Activated naive CD4-positive, alpha-beta T cell treated with anti-CD3 and anti-CD28 coated beads for 36 hours (primary cell): ENCODE results near the gene SDK2. TPM values are rescaled to one million over a fixed set of nuclear protein-coding genes. Genes with fewer than 3 reads are reported as not detected.
"Not testable (repeated sequence)": the region's sequence is repeated elsewhere in the genome, so short reads cannot be mapped to it uniquely, and the experiment has no call there.

Experiments
- CTCF ChIA-PET: fragments of 350-600 bp; sonication (Branson Sonifier 250); formaldehyde crosslinking; loops from one replicate; lab custom pipeline; 2021; ENCODE audit warnings: antibody characterized with exemption; lab: Charles Lee
- DNase-seq: peaks from one replicate; pipeline ENCODE4 v3.0.0-alpha.2; 2020
- H3K27ac Mint-ChIP-seq: one replicate; pipeline ENCODE4 v1.8.0; 2021; ENCODE audit warnings: mild to moderate bottlenecking, mixed read lengths
- H3K27me3 Mint-ChIP-seq: one replicate; pipeline ENCODE4 v1.8.0; 2021; ENCODE audit warnings: low read depth, mixed read lengths
- H3K36me3 Mint-ChIP-seq: one replicate; pipeline ENCODE4 v1.8.0; 2021; ENCODE audit warnings: low read depth, mixed read lengths
- H3K4me1 Mint-ChIP-seq: one replicate; pipeline ENCODE4 v1.8.0; 2021; ENCODE audit warnings: low read depth, mixed read lengths
- H3K4me3 Mint-ChIP-seq: one replicate; pipeline ENCODE4 v1.8.0; 2021; ENCODE audit warnings: mild to moderate bottlenecking, moderate library complexity, mixed read lengths
- H3K9me3 Mint-ChIP-seq: one replicate; pipeline ENCODE4 v1.8.0; 2021; ENCODE audit warnings: mixed read lengths
- intact Hi-C: fragments of 100-400 bp; cut with micrococcal nuclease; formaldehyde crosslinking; loops from one replicate; pipeline ENCODE4 v1.15.1; 2023
- total RNA-seq, 2 experiments: library from RNA; stranded (reverse); gene quantifications; one replicate each; pipeline ENCODE4 v1.2.3, GENCODE V29; 2021

SDK2 gene
- total RNA-seq, 2 experiments from 2014 or later, result 0.27 to 0.50 TPM

GRCh38 chr17:73465130-73465952 is 178.9 kb downstream of the SDK2 start:
- Mint-ChIP-seq H3K27ac (no peak overlapping the region), H3K27me3 (no peaks in the 10 kb centered on the region), H3K4me3 (no peak overlapping the region), H3K9me3 (no peaks in the 10 kb centered on the region), H3K4me1 (peaks cover 2% of the 10 kb centered on the region), H3K36me3 (no peaks in the 10 kb centered on the region)
- intact Hi-C loops, result no loop called here
- CTCF ChIA-PET, result no interaction called here
- DNase-seq, result no peak

- intact Hi-C loops, result no loop called here
- H3K4me3 Mint-ChIP-seq, result no peak overlapping the region
- no peak for DNase-seq
- H3K4me1 Mint-ChIP-seq, result peaks cover 2% of the 10 kb centered on the region
- CTCF ChIA-PET, result interaction anchor here (0.8 kb wide), 1 partner anchor 30 kb away, joined by 3 read pairs; no protein-coding TSS in a partner anchor
- no peaks in the 10 kb centered on the region for H3K9me3 Mint-ChIP-seq
- H3K36me3 Mint-ChIP-seq, result no peaks in the 10 kb centered on the region
- H3K27ac Mint-ChIP-seq, result no peak overlapping the region
- H3K27me3 Mint-ChIP-seq, result no peaks in the 10 kb centered on the region
Observed at GRCh38 chr17:73464447-73464846, 179.8 kb downstream of the SDK2 start.

- Mint-ChIP-seq H3K9me3 (no peaks in the 10 kb centered on the region), H3K4me3 (no peak overlapping the region), H3K4me1 (peaks cover 2% of the 10 kb centered on the region), H3K27me3 (peaks cover 2% of the 10 kb centered on the region), H3K36me3 (no peaks in the 10 kb centered on the region), H3K27ac (no peak overlapping the region)
- no peak for DNase-seq
- CTCF ChIA-PET, result interaction anchor here (0.8 kb wide), 1 partner anchor 30 kb away, joined by 3 read pairs; no protein-coding TSS in a partner anchor
- intact Hi-C loops, result no loop called here
Observed at GRCh38 chr17:73463821-73464220, 180.4 kb downstream of the SDK2 start.

GRCh38 chr17:73462823-73463222 is 181.4 kb downstream of the SDK2 start:
- peaks cover 2% of the 10 kb centered on the region for H3K4me1 Mint-ChIP-seq
- CTCF ChIA-PET, result no interaction called here
- H3K27me3 Mint-ChIP-seq, result peaks cover 2% of the 10 kb centered on the region
- intact Hi-C loops, result no loop called here
- H3K36me3 Mint-ChIP-seq, result no peaks in the 10 kb centered on the region
- DNase-seq, result no peak
- H3K9me3 Mint-ChIP-seq, result no peaks in the 10 kb centered on the region
- no peak overlapping the region for H3K27ac Mint-ChIP-seq
- no peak overlapping the region for H3K4me3 Mint-ChIP-seq

- no peak overlapping the region for H3K27ac Mint-ChIP-seq
Observed at GRCh38 chr17:73459980-73460379, 184.3 kb downstream of the SDK2 start.

GRCh38 chr17:73455767-73456166 is 188.5 kb downstream of the SDK2 start:
- no peaks in the 10 kb centered on the region for H3K4me1 Mint-ChIP-seq
- H3K9me3 Mint-ChIP-seq, result peaks cover 4% of the 10 kb centered on the region
- H3K36me3 Mint-ChIP-seq, result no peaks in the 10 kb centered on the region
- CTCF ChIA-PET, result no interaction called here
- H3K27ac Mint-ChIP-seq, result no peak overlapping the region
- intact Hi-C loops, result no loop called here
- peaks cover 2% of the 10 kb centered on the region for H3K27me3 Mint-ChIP-seq
- H3K4me3 Mint-ChIP-seq, result no peak overlapping the region
- no peak for DNase-seq

More at GRCh38 chr17:73459980-73460379, 184.3 kb downstream of the SDK2 start:
- H3K4me1 Mint-ChIP-seq, result peaks cover 2% of the 10 kb centered on the region
- DNase-seq, result no peak
- H3K4me3 Mint-ChIP-seq, result no peak overlapping the region
- CTCF ChIA-PET, result no interaction called here
- H3K36me3 Mint-ChIP-seq, result no peaks in the 10 kb centered on the region
- no peaks in the 10 kb centered on the region for H3K9me3 Mint-ChIP-seq
- peaks cover 2% of the 10 kb centered on the region for H3K27me3 Mint-ChIP-seq
- intact Hi-C loops, result no loop called here

- no peak for DNase-seq
- intact Hi-C loops, result no loop called here
- Mint-ChIP-seq H3K27me3 (peaks cover 2% of the 10 kb centered on the region), H3K36me3 (no peaks in the 10 kb centered on the region), H3K9me3 (peaks cover 4% of the 10 kb centered on the region), H3K27ac (no peak overlapping the region), H3K4me3 (no peak overlapping the region), H3K4me1 (no peaks in the 10 kb centered on the region)
- CTCF ChIA-PET, result no interaction called here
Observed at GRCh38 chr17:73455050-73455687, 189.1 kb downstream of the SDK2 start.

- H3K27ac Mint-ChIP-seq, H3K4me3 Mint-ChIP-seq, H3K9me3 Mint-ChIP-seq, H3K27me3 Mint-ChIP-seq, H3K36me3 Mint-ChIP-seq, CTCF ChIA-PET, DNase-seq, H3K4me1 Mint-ChIP-seq, intact Hi-C loops: not testable (repeated sequence)
Observed at GRCh38 chr17:73453494-73453893, 190.8 kb downstream of the SDK2 start.

- Mint-ChIP-seq H3K4me1 (no peaks in the 10 kb centered on the region), H3K36me3 (no peaks in the 10 kb centered on the region), H3K4me3 (no peak overlapping the region), H3K9me3 (peaks cover 4% of the 10 kb centered on the region), H3K27ac (no peak overlapping the region), H3K27me3 (no peaks in the 10 kb centered on the region)
- intact Hi-C loops, result no loop called here
- no peak for DNase-seq
- CTCF ChIA-PET, result interaction anchor here (0.7 kb wide), 1 partner anchor 361 kb away, joined by 3 read pairs; no protein-coding TSS in a partner anchor
Observed at GRCh38 chr17:73453090-73453489, 191.2 kb downstream of the SDK2 start.

- Mint-ChIP-seq H3K4me1 (no peaks in the 10 kb centered on the region), H3K27me3 (no peaks in the 10 kb centered on the region), H3K4me3 (no peak overlapping the region), H3K9me3 (peaks cover 4% of the 10 kb centered on the region), H3K36me3 (no peaks in the 10 kb centered on the region), H3K27ac (no peak overlapping the region)
- intact Hi-C loops, result no loop called here
- DNase-seq, result no peak
- CTCF ChIA-PET, result no interaction called here
Observed at GRCh38 chr17:73452009-73452408, 192.2 kb downstream of the SDK2 start.

GRCh38 chr17:73447319-73447718 is 196.9 kb downstream of the SDK2 start:
- Mint-ChIP-seq H3K27ac (no peak overlapping the region), H3K4me3 (no peak overlapping the region), H3K9me3 (peaks cover under 1% of the 10 kb centered on the region), H3K27me3 (no peaks in the 10 kb centered on the region), H3K36me3 (no peaks in the 10 kb centered on the region), H3K4me1 (no peaks in the 10 kb centered on the region)
- CTCF ChIA-PET, result no interaction called here
- DNase-seq, result no peak
- intact Hi-C loops, result no loop called here

GRCh38 chr17:73446617-73447016 is 197.6 kb downstream of the SDK2 start:
- intact Hi-C loops, result no loop called here
- no peaks in the 10 kb centered on the region for H3K27me3 Mint-ChIP-seq
- no peak for DNase-seq
- CTCF ChIA-PET, result no interaction called here
- no peaks in the 10 kb centered on the region for H3K4me1 Mint-ChIP-seq
- H3K27ac Mint-ChIP-seq, result no peak overlapping the region
- no peak overlapping the region for H3K4me3 Mint-ChIP-seq
- H3K9me3 Mint-ChIP-seq, result no peaks in the 10 kb centered on the region
- no peaks in the 10 kb centered on the region for H3K36me3 Mint-ChIP-seq

GRCh38 chr17:73445466-73445865 is 198.8 kb downstream of the SDK2 start:
- Mint-ChIP-seq H3K27ac (no peak overlapping the region), H3K27me3 (no peaks in the 10 kb centered on the region), H3K9me3 (no peaks in the 10 kb centered on the region), H3K36me3 (no peaks in the 10 kb centered on the region), H3K4me3 (no peak overlapping the region), H3K4me1 (no peaks in the 10 kb centered on the region)
- CTCF ChIA-PET, result interaction anchor here (0.6 kb wide), 1 partner anchor 579 kb away, joined by 3 read pairs; no protein-coding TSS in a partner anchor
- DNase-seq, result no peak
- intact Hi-C loops, result no loop called here
